Measurements from ENCODE around the gene NFIB.

Gene NFIB

DNA sequence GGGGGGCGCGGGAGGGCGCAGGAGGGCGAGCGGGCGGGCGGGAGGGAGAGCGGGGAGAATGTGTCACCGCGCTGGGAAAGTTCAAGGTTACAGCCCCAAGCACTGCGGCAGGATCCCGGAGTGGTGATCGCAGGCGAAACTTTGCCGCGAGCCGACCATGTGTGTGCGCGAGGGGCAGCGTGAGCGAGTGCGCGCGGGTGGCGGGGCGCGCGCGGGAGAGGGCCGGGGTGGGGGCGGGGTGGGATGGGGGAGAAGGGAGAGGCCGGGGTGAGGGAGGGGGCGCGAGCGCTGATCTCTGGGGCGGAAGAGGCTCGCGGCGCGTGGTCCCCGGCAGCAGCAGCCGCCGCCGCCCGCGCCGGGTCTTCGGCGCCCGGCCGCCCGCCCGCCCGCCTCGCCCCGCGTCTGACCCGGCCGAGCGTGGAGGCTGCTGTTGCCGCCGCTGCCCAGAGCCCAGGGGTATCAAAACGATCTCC lies at the start of gene NFIB:
Gene NFIB, minus strand, starts transcription at position 191 of the 473 bp plus-strand sequence. CDS start 630 bp downstream, outside the sequence.
- TF ChIP-seq, protein P1, sequence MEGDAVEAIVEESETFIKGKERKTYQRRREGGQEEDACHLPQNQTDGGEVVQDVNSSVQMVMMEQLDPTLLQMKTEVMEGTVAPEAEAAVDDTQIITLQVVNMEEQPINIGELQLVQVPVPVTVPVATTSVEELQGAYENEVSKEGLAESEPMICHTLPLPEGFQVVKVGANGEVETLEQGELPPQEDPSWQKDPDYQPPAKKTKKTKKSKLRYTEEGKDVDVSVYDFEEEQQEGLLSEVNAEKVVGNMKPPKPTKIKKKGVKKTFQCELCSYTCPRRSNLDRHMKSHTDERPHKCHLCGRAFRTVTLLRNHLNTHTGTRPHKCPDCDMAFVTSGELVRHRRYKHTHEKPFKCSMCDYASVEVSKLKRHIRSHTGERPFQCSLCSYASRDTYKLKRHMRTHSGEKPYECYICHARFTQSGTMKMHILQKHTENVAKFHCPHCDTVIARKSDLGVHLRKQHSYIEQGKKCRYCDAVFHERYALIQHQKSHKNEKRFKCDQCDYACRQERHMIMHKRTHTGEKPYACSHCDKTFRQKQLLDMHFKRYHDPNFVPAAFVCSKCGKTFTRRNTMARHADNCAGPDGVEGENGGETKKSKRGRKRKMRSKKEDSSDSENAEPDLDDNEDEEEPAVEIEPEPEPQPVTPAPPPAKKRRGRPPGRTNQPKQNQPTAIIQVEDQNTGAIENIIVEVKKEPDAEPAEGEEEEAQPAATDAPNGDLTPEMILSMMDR (conservative IDR thresholded peaks at IDR 0.05; ENCODE audit: low read depth, low read length), result no peak
- peak within 1 kb of the TSS; percentile 83 for H3K4me3 ChIP-seq (ENCODE audit: low read depth, low read length)
- peak; percentile 53 for DNase-seq (ENCODE audit: low read depth)

GRCh38 chr9:14362175-14362574 lies 48.2 kb upstream of the NFIB start:
- DNase-seq (ENCODE audit: low read depth), result no peak
- H3K4me3 ChIP-seq (ENCODE audit: low read depth, low read length), result no peak overlapping the region
- TF ChIP-seq, protein P1 (conservative IDR thresholded peaks at IDR 0.05; ENCODE audit: low read depth, low read length), result no peak

GRCh38 chr9:14361074-14361473 lies 47.1 kb upstream of the NFIB start:
- no peak for DNase-seq (ENCODE audit: low read depth)
- no peak overlapping the region for H3K4me3 ChIP-seq (ENCODE audit: low read depth, low read length)
- TF ChIP-seq, protein P1 (conservative IDR thresholded peaks at IDR 0.05; ENCODE audit: low read depth, low read length), result no peak

DNA sequence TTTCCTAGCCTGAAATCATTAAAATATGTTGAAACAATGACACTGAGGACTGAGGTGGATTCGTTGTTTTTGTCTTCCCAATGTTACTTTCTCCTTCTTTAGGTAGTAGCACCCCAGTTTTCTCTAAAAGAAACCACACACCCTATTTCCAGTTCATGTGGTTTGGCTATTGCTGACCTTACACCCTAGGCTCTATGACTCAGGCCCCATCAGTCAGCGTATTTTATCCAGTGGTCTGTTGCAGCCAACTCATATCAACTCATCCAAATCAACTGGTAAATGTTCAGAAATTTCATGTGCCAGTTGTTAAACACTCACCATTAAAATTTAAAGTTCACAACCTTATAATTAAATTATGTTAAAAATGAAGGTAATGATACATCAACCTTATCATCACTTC lies 44.6 kb upstream of the NFIB start:
- H3K4me3 ChIP-seq (ENCODE audit: low read depth, low read length), result no peak overlapping the region
- TF ChIP-seq, protein P1 (conservative IDR thresholded peaks at IDR 0.05; ENCODE audit: low read depth, low read length), result no peak
- DNase-seq (ENCODE audit: low read depth), result peak; percentile 58

GRCh38 chr9:14356351-14357265 lies 42.7 kb upstream of the NFIB start:
- TF ChIP-seq, protein P1 (conservative IDR thresholded peaks at IDR 0.05; ENCODE audit: low read depth, low read length), result no peak
- DNase-seq (ENCODE audit: low read depth), result no peak

DNA sequence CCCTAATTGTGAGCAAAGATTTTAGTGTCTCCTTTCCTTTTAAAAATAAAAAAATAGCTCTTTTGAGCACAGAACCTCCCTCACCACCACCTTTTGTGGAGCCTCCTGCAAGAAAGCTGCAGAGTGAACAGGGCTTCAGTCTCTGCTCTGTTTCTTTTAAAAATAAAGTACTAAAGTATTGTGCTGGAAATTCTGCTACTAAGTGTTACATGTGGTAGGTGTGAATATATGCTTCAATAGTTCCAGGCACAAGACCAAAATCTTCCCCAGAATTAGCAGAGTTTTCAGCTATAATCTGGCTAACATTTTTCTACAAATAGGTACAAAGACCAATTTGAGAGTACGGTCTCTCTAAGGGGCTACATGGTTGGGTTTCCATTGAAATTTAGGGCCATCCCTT lies 40.3 kb upstream of the NFIB start:
- no peak overlapping the region for H3K4me3 ChIP-seq (ENCODE audit: low read depth, low read length)
- no peak for DNase-seq (ENCODE audit: low read depth)
- TF ChIP-seq, protein P1 (conservative IDR thresholded peaks at IDR 0.05; ENCODE audit: low read depth, low read length), result no peak

More at GRCh38 chr9:14356351-14357265, 42.7 kb upstream of the NFIB start:
- no peak overlapping the region for H3K4me3 ChIP-seq (ENCODE audit: low read depth, low read length)

Measured in choroid plexus epithelial cell (primary cell).